ENCODE data around the gene MYF6.

The MYF6 gene

GRCh38 chr12:80707830-80708258 is 410 bp downstream of the MYF6 start:
- DNase-seq: no peak

- DNase-seq: no peak
These were observed 983 bp downstream of the MYF6 start for GRCh38 chr12:80708259-80708974.

GRCh38 chr12:80708975-80709328 is 1.5 kb downstream of the MYF6 start:
- no peak for DNase-seq

- DNase-seq: no peak
These were observed 2.6 kb downstream of the MYF6 start for GRCh38 chr12:80709811-80710726.

- no peak for DNase-seq
These were observed 3.5 kb downstream of the MYF6 start for GRCh38 chr12:80710727-80711449.

GRCh38 chr12:80711866-80712265 is 4.4 kb downstream of the MYF6 start:
- no peak for DNase-seq

GRCh38 chr12:80712866-80713265 is 5.4 kb downstream of the MYF6 start:
- DNase-seq: no peak

- no peak for DNase-seq
These were observed 6.0 kb downstream of the MYF6 start for GRCh38 chr12:80713419-80713818.

GRCh38 chr12:80714055-80714454 is 6.6 kb downstream of the MYF6 start:
- DNase-seq: peak; percentile 14

GRCh38 chr12:80714846-80715245 is 7.4 kb downstream of the MYF6 start:
- no peak for DNase-seq

- no peak for DNase-seq
These were observed 8.3 kb downstream of the MYF6 start for GRCh38 chr12:80715713-80716249.

GRCh38 chr12:80716696-80717469 is 9.4 kb downstream of the MYF6 start, which contains the start of gene MYF5:
Gene MYF5, plus strand, starts transcription at chr12:80716912. Its CDS starts 152 bp downstream, at chr12:80717064.
- DNase-seq: no peak

- no peak for DNase-seq
These were observed 10.4 kb downstream of the MYF6 start for GRCh38 chr12:80717856-80718255.

- DNase-seq: no peak
These were observed 13.1 kb downstream of the MYF6 start for GRCh38 chr12:80720516-80720915.

- DNase-seq: no peak
These were observed 13.9 kb downstream of the MYF6 start for GRCh38 chr12:80721326-80721725.

- peak; percentile 8 for DNase-seq
These were observed 38.5 kb downstream of the MYF6 start for GRCh38 chr12:80745851-80746505.

- DNase-seq: no peak
These were observed 40.4 kb downstream of the MYF6 start for GRCh38 chr12:80747800-80748199.

- DNase-seq: no peak
These were observed 42.0 kb downstream of the MYF6 start for GRCh38 chr12:80749456-80749855.

- peak; percentile 17 for DNase-seq
These were observed 45.0 kb downstream of the MYF6 start for GRCh38 chr12:80752464-80752863.

GRCh38 chr12:80754274-80754673 is 46.8 kb downstream of the MYF6 start:
- DNase-seq: no peak

- peak; percentile 39 for DNase-seq
These were observed 49.4 kb downstream of the MYF6 start for GRCh38 chr12:80756875-80757274.

Measured in fibroblast of skin of abdomen (primary cell).